NCI-H146 treated with DMSO at 0.1 percent for 48 hours (cell line): ENCODE data around the gene FAM3A.

Experiments
- DNase-seq: peaks from one replicate; lab custom pipeline; 2025; ENCODE audit not compliant: unreplicated experiment; lab: John Stamatoyannopoulos, UW

The FAM3A gene

DNA sequence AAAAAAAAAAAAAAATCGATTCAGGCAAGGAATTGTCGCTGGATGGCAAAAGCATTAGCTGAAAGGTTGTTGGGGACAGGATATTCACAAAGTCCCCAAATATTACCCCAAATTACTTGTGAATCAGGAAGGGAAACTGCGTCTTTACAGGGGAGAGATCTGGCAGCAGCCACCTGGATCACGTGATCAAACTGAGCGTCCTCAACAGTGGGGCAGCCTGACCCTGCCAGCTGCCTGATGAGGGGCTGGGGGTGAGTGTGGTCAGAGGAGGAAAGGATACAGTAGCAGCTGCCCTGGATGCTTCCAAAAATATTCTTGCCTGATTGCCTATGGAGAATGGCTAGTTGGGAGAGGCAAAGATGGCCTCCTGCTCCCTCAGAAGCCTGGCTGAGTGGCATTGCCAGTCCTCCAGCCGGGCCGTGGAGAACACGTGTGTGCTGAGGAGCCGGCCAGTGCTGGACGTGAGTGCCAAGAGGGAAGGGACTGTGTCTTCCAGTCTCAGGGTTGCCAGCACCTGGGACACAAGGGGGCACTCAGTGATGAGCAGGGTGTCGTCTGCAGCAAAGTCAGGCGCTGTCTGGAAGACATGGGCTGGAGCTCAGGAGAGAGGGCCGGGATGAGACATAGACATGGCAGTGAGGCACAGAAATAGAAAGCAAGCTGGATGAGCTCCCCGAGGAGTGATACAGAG lies 34.0 kb downstream of the FAM3A start:
- DNase-seq: no peak

DNA sequence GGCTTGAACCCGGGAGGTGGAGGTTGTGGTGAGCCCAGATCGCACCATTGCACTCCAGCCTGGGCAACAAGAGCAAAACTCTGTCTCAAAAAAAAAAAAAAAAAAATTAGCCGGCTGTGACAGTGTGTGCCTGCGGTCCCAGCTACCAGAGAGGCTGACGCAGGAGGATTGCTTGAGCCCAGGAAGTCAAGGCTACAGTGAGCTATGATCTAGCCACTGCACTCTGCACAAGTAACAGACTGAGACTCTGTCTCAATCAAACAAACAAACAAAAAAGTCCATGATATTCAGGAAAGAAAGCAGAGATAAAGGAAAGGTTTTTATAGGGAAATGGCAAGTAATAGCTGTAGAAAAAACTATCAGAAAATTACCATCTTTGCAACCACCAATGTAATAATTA lies 34.8 kb downstream of the FAM3A start:
- no peak for DNase-seq

- DNase-seq: peak; percentile 72
Observed at GRCh38 chrX:154478728-154479622, 37.1 kb downstream of the FAM3A start, which contains the start of gene LAGE3. LAGE3 (minus strand) TSS chrX:154479281; CDS start chrX:154478915, 366 bp downstream.

GRCh38 chrX:154477891-154478477 lies 38.0 kb downstream of the FAM3A start:
- no peak for DNase-seq

DNA sequence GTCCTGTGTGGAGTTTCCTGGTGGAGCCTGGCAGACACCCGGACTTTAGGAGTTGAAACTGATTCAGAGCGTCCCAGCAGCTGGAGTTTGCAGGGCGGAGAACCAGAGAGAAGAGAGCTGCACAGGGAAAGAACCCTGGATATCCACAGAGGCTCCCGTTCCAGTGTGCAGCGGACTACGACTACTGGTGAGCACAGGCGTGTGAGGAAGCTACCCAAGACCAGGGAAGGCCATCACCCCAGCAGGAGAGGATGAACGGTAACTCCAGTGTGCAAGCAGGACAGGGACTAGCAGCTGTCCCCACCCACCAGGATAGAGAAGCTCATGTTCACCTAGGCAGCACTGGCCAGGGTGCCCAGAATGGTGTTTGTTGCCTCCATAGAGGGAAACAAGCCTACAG lies 39.2 kb downstream of the FAM3A start:
- DNase-seq: no peak

DNA sequence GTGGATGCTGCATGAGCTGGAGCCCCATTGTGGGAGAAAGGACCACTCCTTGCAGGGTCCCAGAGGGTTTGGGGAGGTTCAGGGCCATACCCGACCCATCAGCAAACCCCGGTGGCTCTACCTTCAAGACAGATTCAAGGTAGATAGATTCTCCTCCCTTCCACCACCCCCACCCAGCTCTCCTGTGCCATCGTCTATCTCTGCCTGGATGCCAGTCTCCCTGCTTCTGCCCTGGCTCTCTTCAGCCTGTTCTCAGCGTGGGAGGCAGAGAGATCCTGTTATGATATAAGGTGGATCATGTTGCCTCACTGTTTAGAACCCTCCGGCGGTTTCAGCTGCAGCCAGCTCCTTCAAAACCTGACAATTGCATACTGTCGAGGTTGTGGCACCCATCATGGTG lies 42.3 kb downstream of the FAM3A start:
- no peak for DNase-seq

GRCh38 chrX:154472685-154473632 lies 43.1 kb downstream of the FAM3A start:
- no peak for DNase-seq

DNA sequence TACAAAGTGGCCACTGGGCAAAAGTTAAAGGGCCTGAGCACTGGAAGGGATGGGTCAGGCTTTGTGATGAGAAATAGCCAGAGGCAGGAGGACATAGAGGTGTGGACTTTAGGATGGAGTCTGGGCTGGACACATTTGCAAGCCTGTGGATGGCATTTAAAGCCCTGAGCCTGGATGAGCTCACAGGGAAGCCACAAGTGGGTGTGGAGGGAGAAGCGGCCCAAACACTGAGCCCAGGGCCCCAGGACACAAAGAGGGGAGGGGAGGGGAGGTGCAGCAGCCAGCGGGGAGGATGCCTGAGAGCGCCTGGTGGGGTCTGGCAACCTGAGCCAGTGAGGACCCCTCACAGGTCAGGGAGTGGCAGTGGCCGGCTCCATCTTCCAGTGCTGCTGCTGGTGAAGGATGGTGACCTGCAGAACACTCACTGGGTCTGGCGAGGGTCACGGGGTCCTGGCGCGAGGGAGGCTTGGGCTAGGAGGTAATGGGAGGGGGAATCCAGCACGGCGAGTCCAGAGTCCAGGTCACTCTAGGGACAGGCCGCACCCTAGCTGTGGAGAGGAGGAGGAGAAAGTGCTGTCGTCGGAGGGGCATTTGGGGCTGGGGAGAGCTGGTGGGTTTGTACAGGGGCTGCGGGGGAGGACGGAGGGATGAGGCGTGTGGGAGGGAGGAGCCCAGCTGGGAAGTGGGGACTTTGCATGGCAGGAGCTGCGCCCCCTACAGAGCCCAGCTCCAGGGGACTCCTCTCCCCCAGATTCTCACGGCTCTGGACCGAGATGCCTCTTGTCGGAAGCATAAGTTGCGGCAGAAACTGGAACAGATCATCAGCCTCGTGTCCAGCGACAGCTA lies 44.0 kb downstream of the FAM3A start:
- no peak for DNase-seq

- DNase-seq: no peak
Observed at GRCh38 chrX:154470914-154471568, 45.0 kb downstream of the FAM3A start.

- no peak for DNase-seq
Observed at GRCh38 chrX:154470434-154470833, 45.6 kb downstream of the FAM3A start.

- DNase-seq: no peak
Observed at GRCh38 chrX:154469880-154470279, 46.2 kb downstream of the FAM3A start.

- no peak for DNase-seq
Observed at GRCh38 chrX:154469114-154469513, 46.9 kb downstream of the FAM3A start.

- DNase-seq: no peak
Observed at GRCh38 chrX:154468217-154468616, 47.8 kb downstream of the FAM3A start.

DNA sequence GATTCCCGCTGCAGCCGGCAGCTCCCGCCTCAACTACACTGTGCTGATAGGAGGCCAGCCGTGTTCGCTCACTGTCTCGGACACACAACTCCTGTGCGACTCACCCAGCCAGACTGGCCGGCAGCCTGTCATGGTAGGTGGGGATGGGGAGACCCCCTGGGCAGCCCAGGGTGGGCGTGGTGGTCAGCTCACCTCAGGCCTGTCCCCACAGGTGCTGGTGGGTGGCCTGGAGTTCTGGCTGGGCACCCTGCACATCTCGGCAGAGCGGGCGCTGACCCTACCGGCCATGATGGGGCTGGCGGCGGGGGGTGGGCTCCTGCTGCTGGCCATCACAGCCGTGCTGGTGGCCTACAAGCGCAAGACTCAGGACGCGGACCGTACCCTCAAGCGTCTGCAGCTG lies 48.5 kb downstream of the FAM3A start:
- no peak for DNase-seq

DNA sequence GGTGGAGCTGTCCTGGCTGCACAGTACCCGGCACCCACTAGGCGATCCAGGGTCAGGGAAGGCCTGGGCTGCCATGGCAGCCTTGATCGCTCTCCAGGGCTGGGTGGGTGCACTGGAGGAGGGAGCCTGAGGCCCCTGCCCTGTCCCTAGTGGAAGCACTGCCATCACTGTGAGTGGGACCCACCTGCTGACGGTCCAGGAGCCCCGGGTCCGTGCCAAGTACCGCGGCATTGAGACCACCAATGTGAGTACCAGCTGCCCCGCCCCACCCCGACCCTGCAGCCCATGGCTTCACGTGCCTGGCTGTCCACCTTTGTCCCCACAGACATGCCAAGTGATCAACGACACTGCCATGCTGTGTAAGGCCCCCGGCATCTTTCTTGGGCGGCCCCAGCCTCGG lies 49.1 kb downstream of the FAM3A start:
- no peak for DNase-seq

- no peak for DNase-seq
Observed at GRCh38 chrX:154466036-154466435, 50.0 kb downstream of the FAM3A start.

- DNase-seq: no peak
Observed at GRCh38 chrX:154465601-154466000, 50.4 kb downstream of the FAM3A start.

DNA sequence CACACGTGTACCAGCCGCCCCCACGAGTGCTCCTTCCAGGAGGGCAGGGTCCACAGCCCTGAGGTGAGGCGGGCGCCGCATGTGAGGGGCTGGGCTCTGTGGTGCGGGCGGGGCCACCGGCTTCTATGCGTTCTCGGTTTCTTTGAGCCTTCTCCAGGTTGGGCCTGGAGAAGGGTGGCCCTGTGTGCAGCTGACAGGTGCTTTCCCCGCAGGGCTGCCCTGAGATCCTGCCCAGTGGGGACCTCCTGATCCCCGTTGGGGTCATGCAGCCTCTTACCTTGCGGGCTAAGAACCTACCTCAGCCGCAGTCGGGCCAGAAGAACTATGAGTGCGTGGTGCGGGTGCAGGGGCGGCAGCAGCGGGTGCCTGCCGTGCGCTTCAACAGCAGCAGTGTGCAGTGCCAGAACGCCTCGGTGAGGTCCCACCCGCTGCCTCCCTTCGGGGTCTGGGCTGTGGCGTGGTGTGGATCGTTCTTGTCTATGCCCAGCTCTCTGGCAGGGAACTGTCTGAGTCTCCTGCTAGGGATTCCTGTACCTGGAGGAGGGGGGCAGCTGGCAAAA lies 51.1 kb downstream of the FAM3A start:
- DNase-seq: no peak

GRCh38 chrX:154463611-154464220 lies 52.3 kb downstream of the FAM3A start:
- no peak for DNase-seq
